Left ventricle myocardium inferior (tissue), 1 donor: ENCODE results near the gene PNPLA2. TPM values are rescaled to one million over a fixed set of nuclear protein-coding genes. Genes with fewer than 3 reads are reported as not detected.

Source experiments
- DNase-seq: peaks from one replicate; pipeline ENCODE4 v3.0.0-alpha.2; 2020
- H3K27ac ChIP-seq: fragments of 200-600 bp; replicated peaks from 2 replicates; pipeline ENCODE4 v1.8.0; 2021
- H3K27me3 ChIP-seq: fragments of 200-600 bp; 2 replicates; pipeline ENCODE4 v1.8.0; 2021; ENCODE audit warnings: low read depth
- H3K36me3 ChIP-seq: fragments of 200-600 bp; 2 replicates; pipeline ENCODE4 v1.8.0; 2021
- H3K4me1 ChIP-seq: fragments of 200-600 bp; 2 replicates; pipeline ENCODE4 v1.8.0; 2021
- H3K4me3 ChIP-seq: fragments of 200-600 bp; 2 replicates; pipeline ENCODE4 v1.8.0; 2021; ENCODE audit warnings: mild to moderate bottlenecking, moderate library complexity
- H3K9me3 ChIP-seq: fragments of 200-600 bp; replicated peaks from 2 replicates; pipeline ENCODE4 v1.8.0; 2021
- intact Hi-C: fragments of 100-400 bp; cut with micrococcal nuclease; formaldehyde crosslinking; loops from one replicate; pipeline ENCODE4 v1.11.0; 2022
- total RNA-seq: library from RNA; stranded (reverse); fragmentation: NEBNext Ultra II Directional; extraction: Animal tissue kit (Norgen Biotek cat#: 25700); gene quantifications from one replicate; pipeline ENCODE4 v1.2.1, GENCODE V29; 2021
- TF ChIP-seq, protein P1 (sequence below): fragments of 200-600 bp; IDR thresholded peaks from 2 replicates; pipeline ENCODE4 v1.8.0; 2021; ENCODE audit warnings: antibody characterized with exemption, mild to moderate bottlenecking, borderline replicate concordance
- donor health status: DM: no; HTN: yes; CAD: no; lungs with severe emphysema.

The PNPLA2 gene
- total RNA-seq, 1 donor from 2014 or later: 300 TPM

GRCh38 chr11:844693-845644 is 26.3 kb downstream of the PNPLA2 start:
- Histone ChIP-seq H3K4me1 (peaks cover 94% of the 10 kb centered on the region), H3K27ac (peak overlapping the region; percentile 97), H3K9me3 (no peaks in the 10 kb centered on the region), H3K36me3 (peaks cover 9% of the 10 kb centered on the region), H3K4me3 (peak overlapping the region; percentile 97), H3K27me3 (no peaks in the 10 kb centered on the region)
- intact Hi-C loops: no loop called here
- peak; percentile 92 for DNase-seq
- TF ChIP-seq, protein P1, sequence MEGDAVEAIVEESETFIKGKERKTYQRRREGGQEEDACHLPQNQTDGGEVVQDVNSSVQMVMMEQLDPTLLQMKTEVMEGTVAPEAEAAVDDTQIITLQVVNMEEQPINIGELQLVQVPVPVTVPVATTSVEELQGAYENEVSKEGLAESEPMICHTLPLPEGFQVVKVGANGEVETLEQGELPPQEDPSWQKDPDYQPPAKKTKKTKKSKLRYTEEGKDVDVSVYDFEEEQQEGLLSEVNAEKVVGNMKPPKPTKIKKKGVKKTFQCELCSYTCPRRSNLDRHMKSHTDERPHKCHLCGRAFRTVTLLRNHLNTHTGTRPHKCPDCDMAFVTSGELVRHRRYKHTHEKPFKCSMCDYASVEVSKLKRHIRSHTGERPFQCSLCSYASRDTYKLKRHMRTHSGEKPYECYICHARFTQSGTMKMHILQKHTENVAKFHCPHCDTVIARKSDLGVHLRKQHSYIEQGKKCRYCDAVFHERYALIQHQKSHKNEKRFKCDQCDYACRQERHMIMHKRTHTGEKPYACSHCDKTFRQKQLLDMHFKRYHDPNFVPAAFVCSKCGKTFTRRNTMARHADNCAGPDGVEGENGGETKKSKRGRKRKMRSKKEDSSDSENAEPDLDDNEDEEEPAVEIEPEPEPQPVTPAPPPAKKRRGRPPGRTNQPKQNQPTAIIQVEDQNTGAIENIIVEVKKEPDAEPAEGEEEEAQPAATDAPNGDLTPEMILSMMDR: no peak

DNA sequence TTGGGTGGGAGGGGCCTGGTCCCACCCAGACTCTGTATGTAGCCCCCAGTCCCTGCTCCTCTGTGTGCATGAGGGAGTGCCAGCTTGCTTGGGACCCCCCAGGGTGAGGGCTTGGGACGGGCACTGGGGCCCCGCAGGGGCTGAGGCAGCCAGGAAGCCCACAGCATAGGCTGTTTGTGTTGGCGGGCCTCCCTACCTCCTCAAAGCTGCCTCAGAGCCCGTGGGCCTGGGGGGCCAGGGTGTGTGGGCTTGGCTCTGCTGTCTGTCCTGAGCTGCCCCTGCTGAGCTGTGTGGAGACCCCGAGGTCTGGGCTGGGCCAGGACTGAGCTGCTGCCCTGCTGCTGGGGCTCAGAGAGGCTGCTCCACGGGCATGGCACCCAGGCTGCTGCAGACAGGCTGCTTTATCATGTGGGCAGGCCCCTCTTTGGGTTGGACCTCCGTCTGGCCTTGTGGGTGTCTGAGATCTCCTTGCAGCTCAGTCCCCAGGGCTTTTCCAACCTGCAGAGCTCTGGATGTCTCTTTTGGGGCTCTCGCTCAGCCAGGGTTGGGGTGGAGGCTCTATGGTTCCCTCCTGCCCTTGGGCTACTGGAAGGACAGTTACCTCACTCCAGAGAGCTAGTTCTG is 27.3 kb downstream of the PNPLA2 start:
- no peaks in the 10 kb centered on the region for H3K9me3 ChIP-seq
- no peaks in the 10 kb centered on the region for H3K36me3 ChIP-seq
- peak overlapping the region; percentile 97 for H3K4me3 ChIP-seq
- no peak for DNase-seq
- intact Hi-C loops: no loop called here
- no peaks in the 10 kb centered on the region for H3K27me3 ChIP-seq
- TF ChIP-seq, protein P1: no peak
- H3K27ac ChIP-seq: peak overlapping the region; percentile 97
- H3K4me1 ChIP-seq: peaks cover 94% of the 10 kb centered on the region

GRCh38 chr11:846496-847098 is 27.9 kb downstream of the PNPLA2 start:
- Histone ChIP-seq H3K4me3 (no peak overlapping the region), H3K27ac (peak overlapping the region; percentile 97), H3K36me3 (no peaks in the 10 kb centered on the region), H3K27me3 (no peaks in the 10 kb centered on the region), H3K9me3 (no peaks in the 10 kb centered on the region), H3K4me1 (peaks cover 92% of the 10 kb centered on the region)
- TF ChIP-seq, protein P1: no peak
- intact Hi-C loops: no loop called here
- no peak for DNase-seq

GRCh38 chr11:847876-848275 is 29.2 kb downstream of the PNPLA2 start:
- H3K9me3 ChIP-seq: no peaks in the 10 kb centered on the region
- H3K36me3 ChIP-seq: no peaks in the 10 kb centered on the region
- H3K27ac ChIP-seq: no peak overlapping the region
- TF ChIP-seq, protein P1: no peak
- H3K27me3 ChIP-seq: no peaks in the 10 kb centered on the region
- DNase-seq: no peak
- H3K4me3 ChIP-seq: no peak overlapping the region
- peaks cover 93% of the 10 kb centered on the region for H3K4me1 ChIP-seq
- intact Hi-C loops: no loop called here

GRCh38 chr11:848380-848931 is 29.7 kb downstream of the PNPLA2 start:
- TF ChIP-seq, protein P1: peak; percentile 92
- Histone ChIP-seq H3K4me3 (peak overlapping the region; percentile 66), H3K4me1 (peaks cover 93% of the 10 kb centered on the region), H3K27ac (no peak overlapping the region), H3K9me3 (no peaks in the 10 kb centered on the region), H3K27me3 (no peaks in the 10 kb centered on the region), H3K36me3 (no peaks in the 10 kb centered on the region)
- intact Hi-C loops: no loop called here
- no peak for DNase-seq
